ENCODE data around the gene TMEFF1. TPM values are rescaled to one million over a fixed set of nuclear protein-coding genes. Genes with fewer than 3 reads are reported as not detected.

The TMEFF1 gene
- total RNA-seq, 1 experiment from 2014 or later, result 65.5 TPM

GRCh38 chr9:100445161-100445902 lies 27.6 kb upstream of the TMEFF1 start:
- Histone ChIP-seq H3K4me1 (ENCODE audit: insufficient read depth, low read length) (0 out of 2 replicates have a peak, but pooled peaks cover 2% of the 10 kb centered on the region), H4K8ac (replicated peaks; ENCODE audit: insufficient read length, low read depth, low read length) (no peak overlapping the region), H2BK15ac (ENCODE audit: low read depth, low read length) (no peak overlapping the region), H4K20me1 (ENCODE audit: control insufficient read depth, insufficient read depth, insufficient read length) (no peaks in the 10 kb centered on the region), H2BK120ac (ENCODE audit: low read depth, low read length, poor library complexity, severe bottlenecking) (no peak overlapping the region), H4K91ac (ENCODE audit: insufficient read length, low read depth, low read length) (no peak overlapping the region), H3K4ac (ENCODE audit: low read depth, low read length) (no peak overlapping the region), H2AFZ (ENCODE audit: low read length) (no peak overlapping the region), H2BK20ac (ENCODE audit: low read depth, low read length, poor library complexity, severe bottlenecking) (no peak overlapping the region), H3K23ac (ENCODE audit: insufficient read length, low read depth, low read length) (no peak overlapping the region), H3K18ac (ENCODE audit: insufficient read length, low read depth, low read length) (no peak overlapping the region), H2AK5ac (ENCODE audit: insufficient read length, low read length) (no peak overlapping the region), H3K9me3 (ENCODE audit: control insufficient read depth, low read depth, low read length) (no peaks in the 10 kb centered on the region), H3K27me3 (ENCODE audit: insufficient read depth, low read length) (no peaks in the 10 kb centered on the region), H3T11ph (ENCODE audit: low read length) (no peak overlapping the region), H3K4me2 (ENCODE audit: insufficient read depth, insufficient read length, low read length) (no peak overlapping the region), H3K14ac (ENCODE audit: insufficient read depth, low read length) (no peak overlapping the region), H3K9ac (ENCODE audit: extremely low read depth, insufficient read length, low read length) (no peak overlapping the region), H2BK5ac (ENCODE audit: insufficient read length, low read length) (no peak overlapping the region), H2BK12ac (ENCODE audit: insufficient read length, low read depth, low read length) (no peak overlapping the region), H3K23me2 (ENCODE audit: insufficient read length, low read depth, low read length, poor library complexity, severe bottlenecking) (no peaks in the 10 kb centered on the region), H3K27ac (ENCODE audit: insufficient read length, low read depth, low read length) (no peak overlapping the region), H4K5ac (ENCODE audit: insufficient read length, low read depth, low read length) (no peak overlapping the region), H3K79me1 (ENCODE audit: insufficient read depth, low read depth, low read length, poor library complexity, severe bottlenecking) (no peaks in the 10 kb centered on the region), H3K56ac (ENCODE audit: insufficient read length, low read depth, low read length) (no peak overlapping the region), H3K79me2 (ENCODE audit: insufficient read depth, low read length) (no peaks in the 10 kb centered on the region)
- WGBS (ENCODE audit: extremely low coverage, insufficient read length, low lambda C conversion rate), result no CpG with 5 or more reads among the region's 1 CpG
- no peaks in the 10 kb centered on the region for H3K9me3 Mint-ChIP-seq
- DNase-seq, result no peak
- peaks cover 15 to 31% (median 24%) of the 10 kb centered on the region in 3 experiments; a peak in 6 of 7 replicates for H3K36me3 Mint-ChIP-seq (ENCODE audit: insufficient read depth in 1 of 3, low read depth in 3 of 3)
- no peak overlapping the region for H3K27ac Mint-ChIP-seq
- no peak overlapping the region for H3K4me3 Mint-ChIP-seq
- H3K4me1 Mint-ChIP-seq, result peaks cover 28 to 30% of the 10 kb centered on the region in 2 experiments
- no peaks in the 10 kb centered on the region for H3K27me3 Mint-ChIP-seq (ENCODE audit: low read depth)
- no peak for TF ChIP-seq CTCF (conservative IDR thresholded peaks at IDR 0.05)
